ENCODE results near the gene MAB21L3. TPM values are rescaled to one million over a fixed set of nuclear protein-coding genes. Genes with fewer than 3 reads are reported as not detected.

Gene MAB21L3
- total and polyA plus RNA-seq, 2 of the 13 experiments (the other 11 are each of a cell fraction or from before 2014, with no cell fraction given), result 0.55 to 4.1 TPM

DNA sequence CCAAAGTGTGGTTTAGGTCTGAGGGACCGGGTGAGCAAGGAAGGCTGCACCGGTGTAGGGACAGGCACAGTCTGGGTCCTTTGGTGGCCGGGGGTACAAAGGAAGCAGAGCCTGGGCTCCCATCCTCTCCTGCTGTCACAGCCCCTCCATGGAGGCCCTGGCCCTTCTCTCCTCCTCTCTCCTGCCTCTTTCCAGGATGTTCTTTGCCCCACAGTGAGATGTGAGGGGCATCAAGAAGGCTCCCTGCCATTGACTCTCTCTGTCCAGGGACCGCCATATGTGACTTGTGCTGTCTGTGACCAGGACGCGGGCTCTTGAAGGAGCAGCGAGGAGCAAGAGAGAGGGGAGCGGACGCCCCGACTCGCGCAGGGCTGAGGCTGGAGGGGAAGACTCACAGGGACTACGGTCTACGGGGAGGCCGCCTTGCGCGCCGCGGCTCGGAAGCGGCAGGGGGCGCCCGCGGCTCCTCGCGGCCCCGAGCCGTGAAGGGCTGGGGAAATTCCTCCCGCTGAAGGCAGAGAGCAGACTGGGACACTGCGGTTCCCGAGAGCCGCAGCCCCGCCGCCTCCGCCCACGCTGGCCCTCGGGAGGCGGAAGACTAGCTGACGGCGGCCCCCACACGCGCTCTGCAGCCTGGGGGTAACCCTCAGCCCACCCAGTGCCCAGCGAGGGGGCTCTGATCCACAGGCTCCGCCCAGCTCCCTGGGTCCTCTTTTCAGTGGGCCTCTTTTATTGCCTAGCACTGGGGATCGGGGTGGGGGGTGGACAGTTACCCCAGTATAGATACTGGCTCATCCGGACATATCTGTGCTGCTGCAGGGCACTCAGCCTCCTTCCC lies 40.8 kb downstream of the MAB21L3 start (continued):
- TF ChIP-seq, protein P1, sequence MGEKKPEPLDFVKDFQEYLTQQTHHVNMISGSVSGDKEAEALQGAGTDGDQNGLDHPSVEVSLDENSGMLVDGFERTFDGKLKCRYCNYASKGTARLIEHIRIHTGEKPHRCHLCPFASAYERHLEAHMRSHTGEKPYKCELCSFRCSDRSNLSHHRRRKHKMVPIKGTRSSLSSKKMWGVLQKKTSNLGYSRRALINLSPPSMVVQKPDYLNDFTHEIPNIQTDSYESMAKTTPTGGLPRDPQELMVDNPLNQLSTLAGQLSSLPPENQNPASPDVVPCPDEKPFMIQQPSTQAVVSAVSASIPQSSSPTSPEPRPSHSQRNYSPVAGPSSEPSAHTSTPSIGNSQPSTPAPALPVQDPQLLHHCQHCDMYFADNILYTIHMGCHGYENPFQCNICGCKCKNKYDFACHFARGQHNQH (CRISPR knock-in tag; IDR thresholded peaks at IDR 0.05), result no peak
- TF ChIP-seq, protein P2, sequence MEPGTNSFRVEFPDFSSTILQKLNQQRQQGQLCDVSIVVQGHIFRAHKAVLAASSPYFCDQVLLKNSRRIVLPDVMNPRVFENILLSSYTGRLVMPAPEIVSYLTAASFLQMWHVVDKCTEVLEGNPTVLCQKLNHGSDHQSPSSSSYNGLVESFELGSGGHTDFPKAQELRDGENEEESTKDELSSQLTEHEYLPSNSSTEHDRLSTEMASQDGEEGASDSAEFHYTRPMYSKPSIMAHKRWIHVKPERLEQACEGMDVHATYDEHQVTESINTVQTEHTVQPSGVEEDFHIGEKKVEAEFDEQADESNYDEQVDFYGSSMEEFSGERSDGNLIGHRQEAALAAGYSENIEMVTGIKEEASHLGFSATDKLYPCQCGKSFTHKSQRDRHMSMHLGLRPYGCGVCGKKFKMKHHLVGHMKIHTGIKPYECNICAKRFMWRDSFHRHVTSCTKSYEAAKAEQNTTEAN (CRISPR knock-in tag; conservative IDR thresholded peaks at IDR 0.05), result no peak
- TF ChIP-seq, protein P3, sequence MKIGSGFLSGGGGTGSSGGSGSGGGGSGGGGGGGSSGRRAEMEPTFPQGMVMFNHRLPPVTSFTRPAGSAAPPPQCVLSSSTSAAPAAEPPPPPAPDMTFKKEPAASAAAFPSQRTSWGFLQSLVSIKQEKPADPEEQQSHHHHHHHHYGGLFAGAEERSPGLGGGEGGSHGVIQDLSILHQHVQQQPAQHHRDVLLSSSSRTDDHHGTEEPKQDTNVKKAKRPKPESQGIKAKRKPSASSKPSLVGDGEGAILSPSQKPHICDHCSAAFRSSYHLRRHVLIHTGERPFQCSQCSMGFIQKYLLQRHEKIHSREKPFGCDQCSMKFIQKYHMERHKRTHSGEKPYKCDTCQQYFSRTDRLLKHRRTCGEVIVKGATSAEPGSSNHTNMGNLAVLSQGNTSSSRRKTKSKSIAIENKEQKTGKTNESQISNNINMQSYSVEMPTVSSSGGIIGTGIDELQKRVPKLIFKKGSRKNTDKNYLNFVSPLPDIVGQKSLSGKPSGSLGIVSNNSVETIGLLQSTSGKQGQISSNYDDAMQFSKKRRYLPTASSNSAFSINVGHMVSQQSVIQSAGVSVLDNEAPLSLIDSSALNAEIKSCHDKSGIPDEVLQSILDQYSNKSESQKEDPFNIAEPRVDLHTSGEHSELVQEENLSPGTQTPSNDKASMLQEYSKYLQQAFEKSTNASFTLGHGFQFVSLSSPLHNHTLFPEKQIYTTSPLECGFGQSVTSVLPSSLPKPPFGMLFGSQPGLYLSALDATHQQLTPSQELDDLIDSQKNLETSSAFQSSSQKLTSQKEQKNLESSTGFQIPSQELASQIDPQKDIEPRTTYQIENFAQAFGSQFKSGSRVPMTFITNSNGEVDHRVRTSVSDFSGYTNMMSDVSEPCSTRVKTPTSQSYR (CRISPR knock-in tag; IDR thresholded peaks at IDR 0.05; ENCODE audit: borderline replicate concordance), result no peak
- TF ChIP-seq FOXC1 (CRISPR knock-in tag; IDR thresholded peaks at IDR 0.05; ENCODE audit: borderline replicate concordance) (no peak), SMC3 (IDR thresholded peaks at IDR 0.05; ENCODE audit: low read length) (peak; percentile 15; the same call in 1 of the 2 replicates), RAD51 (IDR thresholded peaks at IDR 0.05; ENCODE audit: borderline replicate concordance) (no peak), NCOA2 (CRISPR knock-in tag; IDR thresholded peaks at IDR 0.05) (0 out of 2 replicates have a peak, but pooled peaks have one; percentile 12), NFIB (CRISPR knock-in tag; IDR thresholded peaks at IDR 0.05; ENCODE audit: borderline replicate concordance) (no peak), SMAD1 (CRISPR knock-in tag; IDR thresholded peaks at IDR 0.05; ENCODE audit: borderline replicate concordance, low read depth) (no peak), ZC3H4 (CRISPR knock-in tag; IDR thresholded peaks at IDR 0.05; ENCODE audit: borderline replicate concordance) (no peak)
- TF ChIP-seq, protein P4, sequence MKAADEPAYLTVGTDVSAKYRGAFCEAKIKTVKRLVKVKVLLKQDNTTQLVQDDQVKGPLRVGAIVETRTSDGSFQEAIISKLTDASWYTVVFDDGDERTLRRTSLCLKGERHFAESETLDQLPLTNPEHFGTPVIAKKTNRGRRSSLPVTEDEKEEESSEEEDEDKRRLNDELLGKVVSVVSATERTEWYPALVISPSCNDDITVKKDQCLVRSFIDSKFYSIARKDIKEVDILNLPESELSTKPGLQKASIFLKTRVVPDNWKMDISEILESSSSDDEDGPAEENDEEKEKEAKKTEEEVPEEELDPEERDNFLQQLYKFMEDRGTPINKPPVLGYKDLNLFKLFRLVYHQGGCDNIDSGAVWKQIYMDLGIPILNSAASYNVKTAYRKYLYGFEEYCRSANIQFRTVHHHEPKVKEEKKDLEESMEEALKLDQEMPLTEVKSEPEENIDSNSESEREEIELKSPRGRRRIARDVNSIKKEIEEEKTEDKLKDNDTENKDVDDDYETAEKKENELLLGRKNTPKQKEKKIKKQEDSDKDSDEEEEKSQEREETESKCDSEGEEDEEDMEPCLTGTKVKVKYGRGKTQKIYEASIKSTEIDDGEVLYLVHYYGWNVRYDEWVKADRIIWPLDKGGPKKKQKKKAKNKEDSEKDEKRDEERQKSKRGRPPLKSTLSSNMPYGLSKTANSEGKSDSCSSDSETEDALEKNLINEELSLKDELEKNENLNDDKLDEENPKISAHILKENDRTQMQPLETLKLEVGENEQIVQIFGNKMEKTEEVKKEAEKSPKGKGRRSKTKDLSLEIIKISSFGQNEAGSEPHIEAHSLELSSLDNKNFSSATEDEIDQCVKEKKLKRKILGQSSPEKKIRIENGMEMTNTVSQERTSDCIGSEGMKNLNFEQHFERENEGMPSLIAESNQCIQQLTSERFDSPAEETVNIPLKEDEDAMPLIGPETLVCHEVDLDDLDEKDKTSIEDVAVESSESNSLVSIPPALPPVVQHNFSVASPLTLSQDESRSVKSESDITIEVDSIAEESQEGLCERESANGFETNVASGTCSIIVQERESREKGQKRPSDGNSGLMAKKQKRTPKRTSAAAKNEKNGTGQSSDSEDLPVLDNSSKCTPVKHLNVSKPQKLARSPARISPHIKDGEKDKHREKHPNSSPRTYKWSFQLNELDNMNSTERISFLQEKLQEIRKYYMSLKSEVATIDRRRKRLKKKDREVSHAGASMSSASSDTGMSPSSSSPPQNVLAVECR (CRISPR knock-in tag; IDR thresholded peaks at IDR 0.05; ENCODE audit: borderline replicate concordance), result peak; percentile 50; the same call in 1 of the 2 replicates
- TF ChIP-seq, protein P5, sequence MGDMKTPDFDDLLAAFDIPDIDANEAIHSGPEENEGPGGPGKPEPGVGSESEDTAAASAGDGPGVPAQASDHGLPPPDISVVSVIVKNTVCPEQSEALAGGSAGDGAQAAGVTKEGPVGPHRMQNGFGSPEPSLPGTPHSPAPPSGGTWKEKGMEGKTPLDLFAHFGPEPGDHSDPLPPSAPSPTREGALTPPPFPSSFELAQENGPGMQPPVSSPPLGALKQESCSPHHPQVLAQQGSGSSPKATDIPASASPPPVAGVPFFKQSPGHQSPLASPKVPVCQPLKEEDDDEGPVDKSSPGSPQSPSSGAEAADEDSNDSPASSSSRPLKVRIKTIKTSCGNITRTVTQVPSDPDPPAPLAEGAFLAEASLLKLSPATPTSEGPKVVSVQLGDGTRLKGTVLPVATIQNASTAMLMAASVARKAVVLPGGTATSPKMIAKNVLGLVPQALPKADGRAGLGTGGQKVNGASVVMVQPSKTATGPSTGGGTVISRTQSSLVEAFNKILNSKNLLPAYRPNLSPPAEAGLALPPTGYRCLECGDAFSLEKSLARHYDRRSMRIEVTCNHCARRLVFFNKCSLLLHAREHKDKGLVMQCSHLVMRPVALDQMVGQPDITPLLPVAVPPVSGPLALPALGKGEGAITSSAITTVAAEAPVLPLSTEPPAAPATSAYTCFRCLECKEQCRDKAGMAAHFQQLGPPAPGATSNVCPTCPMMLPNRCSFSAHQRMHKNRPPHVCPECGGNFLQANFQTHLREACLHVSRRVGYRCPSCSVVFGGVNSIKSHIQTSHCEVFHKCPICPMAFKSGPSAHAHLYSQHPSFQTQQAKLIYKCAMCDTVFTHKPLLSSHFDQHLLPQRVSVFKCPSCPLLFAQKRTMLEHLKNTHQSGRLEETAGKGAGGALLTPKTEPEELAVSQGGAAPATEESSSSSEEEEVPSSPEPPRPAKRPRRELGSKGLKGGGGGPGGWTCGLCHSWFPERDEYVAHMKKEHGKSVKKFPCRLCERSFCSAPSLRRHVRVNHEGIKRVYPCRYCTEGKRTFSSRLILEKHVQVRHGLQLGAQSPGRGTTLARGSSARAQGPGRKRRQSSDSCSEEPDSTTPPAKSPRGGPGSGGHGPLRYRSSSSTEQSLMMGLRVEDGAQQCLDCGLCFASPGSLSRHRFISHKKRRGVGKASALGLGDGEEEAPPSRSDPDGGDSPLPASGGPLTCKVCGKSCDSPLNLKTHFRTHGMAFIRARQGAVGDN (CRISPR knock-in tag; IDR thresholded peaks at IDR 0.05), result peak; percentile 73
